PC-3 (cell line): Measurements from ENCODE around the gene AP1S1. TPM values are rescaled to one million over a fixed set of nuclear protein-coding genes. Genes with fewer than 3 reads are reported as not detected.

Experiments used
- ATAC-seq: fragments of 200-7000 bp; cut with Tn5 transposase; 2 replicates; pipeline ENCODE4 v1.9.1; 2020; ENCODE audit warnings: mild to moderate bottlenecking, moderate library complexity
- BruUV-seq: library from RNA; stranded (reverse); fragments of 400-500 nt; replicated peaks from 2 replicates; lab custom pipeline; 2021; lab: Mats Ljungman, UMichigan
- CTCF ChIA-PET: fragments of 300-600 bp; sonication (Branson Sonifier 250); formaldehyde crosslinking; loops from one replicate; lab custom pipeline; 2022; ENCODE audit warnings: antibody characterized with exemption; lab: Charles Lee
- POLR2A ChIA-PET: fragments of 300-600 bp; sonication (Branson Sonifier 250); formaldehyde crosslinking; loops from one replicate; lab custom pipeline; 2022; ENCODE audit warnings: antibody characterized with exemption; ENCODE audit not compliant: unreplicated experiment; lab: Charles Lee
- DNase-seq: peaks from one replicate; pipeline ENCODE4 v3.0.0-alpha.2; 2015
- H2AFZ ChIP-seq: fragments of 300-600 bp; sonication (generic); 2 replicates; pipeline ENCODE4 v1.6.0; 2016; ENCODE audit warnings: antibody characterized with exemption, low read length
- H3F3A ChIP-seq: fragments of 300-600 bp; sonication (generic); one replicate; pipeline ENCODE4 v1.6.0; 2017; ENCODE audit warnings: antibody characterized with exemption, low read length, control low read depth, mild to moderate bottlenecking; ENCODE audit not compliant: unreplicated experiment
- H3K27ac ChIP-seq: fragments of 300-600 bp; sonication (generic); 2 replicates; pipeline ENCODE4 v1.5.1; 2016; ENCODE audit warnings: mild to moderate bottlenecking, low read length
- H3K27me3 ChIP-seq: fragments of 300-600 bp; sonication (generic); 2 replicates; pipeline ENCODE4 v1.6.1; 2016; ENCODE audit warnings: low read length, mixed read lengths
- H3K36me3 ChIP-seq: fragments of 300-600 bp; sonication (generic); 2 replicates; pipeline ENCODE4 v1.6.1; 2016; ENCODE audit warnings: low read depth, mixed run types, low read length, mixed read lengths
- H3K4me1 ChIP-seq: fragments of 300-600 bp; sonication (generic); 2 replicates; pipeline ENCODE4 v1.5.1; 2016; ENCODE audit warnings: low read length; ENCODE audit not compliant: insufficient read depth
- H3K4me2 ChIP-seq: fragments of 300-600 bp; sonication (generic); 2 replicates; pipeline ENCODE4 v1.6.0; 2016; ENCODE audit warnings: low read length
- H3K4me3 ChIP-seq: fragments of 300-600 bp; sonication (generic); 2 replicates; pipeline ENCODE4 v1.5.1; 2016; ENCODE audit warnings: mild to moderate bottlenecking, low read length, mixed read lengths
- H3K79me2 ChIP-seq: fragments of 300-600 bp; sonication (generic); 2 replicates; pipeline ENCODE4 v1.6.1; 2017; ENCODE audit warnings: low read length, mixed read lengths
- H3K9ac ChIP-seq: fragments of 300-600 bp; sonication (generic); 2 replicates; pipeline ENCODE4 v1.6.0; 2016; ENCODE audit warnings: mild to moderate bottlenecking, low read length
- H3K9me2 ChIP-seq: fragments of 300-600 bp; sonication (generic); replicated peaks from 2 replicates; pipeline ENCODE4 v1.6.1; 2016; ENCODE audit warnings: mixed run types, low read length, mixed read lengths
- H3K9me3 ChIP-seq: fragments of 300-600 bp; sonication (generic); 2 replicates; pipeline ENCODE4 v1.6.1; 2016; ENCODE audit warnings: low read length, mixed read lengths
- H4K20me1 ChIP-seq: fragments of 300-600 bp; sonication (generic); 2 replicates; pipeline ENCODE4 v1.6.1; 2016; ENCODE audit warnings: low read length, mixed read lengths
- CTCF ChIP-seq: fragments of 300-600 bp; sonication (generic); conservative IDR thresholded peaks from 2 replicates; pipeline ENCODE4 v1.5.1; 2017; ENCODE audit warnings: antibody characterized with exemption, low read depth, mild to moderate bottlenecking, low read length
- EZH2 ChIP-seq: fragments of 300-600 bp; sonication (generic); IDR thresholded peaks from one replicate; pipeline ENCODE4 v1.6.1; 2017; ENCODE audit warnings: antibody characterized with exemption, mild to moderate bottlenecking, low read length; ENCODE audit not compliant: unreplicated experiment
- EZH2phosphoT487 ChIP-seq: fragments of 300-600 bp; sonication (generic); IDR thresholded peaks from 2 replicates; pipeline ENCODE4 v1.6.1; 2018; ENCODE audit warnings: mild to moderate bottlenecking, antibody characterized with exemption, low read length, borderline replicate concordance
- intact Hi-C: fragments of 100-400 bp; cut with micrococcal nuclease; formaldehyde crosslinking; loops from 2 replicates; pipeline ENCODE4 v1.9.0; 2023
- microRNA-seq: library from miRNA; unstranded; fragments of <30 nt; microRNA quantifications from one replicate; pipeline ENCODE4 v1.1.0, GENCODE V29; 2020; ENCODE audit not compliant: unreplicated experiment
- total RNA-seq: library from RNA; depleted of rRNA; stranded (reverse); fragments of >200 nt; gene quantifications from 2 replicates; pipeline ENCODE4 v1.2.3, GENCODE V29; 2014; rRNA removed

The AP1S1 gene
- total RNA-seq, 1 experiment from 2014 or later = 190 TPM

GRCh38 chr7:101210143-101210542, 55.9 kb downstream of the AP1S1 start:
- ATAC-seq = no peak
- TF ChIP-seq CTCF (no peak), EZH2 (no peak), EZH2phosphoT487 (no peak)
- no peak overlapping the region for H2AFZ ChIP-seq
- no peaks in the 10 kb centered on the region for H3K9me2 ChIP-seq
- BruUV-seq = no TSS peak
- H3K36me3 ChIP-seq = no peaks in the 10 kb centered on the region; the same call in 1 of the 2 replicates
- H3K27ac ChIP-seq = no peak overlapping the region
- no peak for DNase-seq
- no peaks in the 10 kb centered on the region for H4K20me1 ChIP-seq
- H3K4me3 ChIP-seq = no peak overlapping the region
- no peak overlapping the region for H3K4me2 ChIP-seq
- POLR2A ChIA-PET = no interaction called here
- no peaks in the 10 kb centered on the region for H3K79me2 ChIP-seq
- no peaks in the 10 kb centered on the region for H3K27me3 ChIP-seq
- intact Hi-C loops = no loop called here
- no peaks in the 10 kb centered on the region for H3K9me3 ChIP-seq
- no peaks in the 10 kb centered on the region for H3K4me1 ChIP-seq
- H3K9ac ChIP-seq = no peak overlapping the region
- CTCF ChIA-PET = no interaction called here
- H3F3A ChIP-seq = no peaks in the 10 kb centered on the region

Small RNAs within 50 kb of the gene (microRNA-seq; reads per million reads assigned to microRNA genes)
- gene MIR4653 = not detected

Other genes with a start within 250 kb of the AP1S1 start
- 0.11 and 0.46 TPM in 2 replicates for gene MUC3A, start 204.9 kb upstream of the AP1S1 start, total RNA-seq
- 0.18 and 0.69 TPM in 2 replicates for gene MUC12, start 184.9 kb upstream of the AP1S1 start, total RNA-seq
- gene MUC17, start 134.4 kb upstream of the AP1S1 start, total RNA-seq = not detected in 2 replicates
- gene TRIM56, start 69.0 kb upstream of the AP1S1 start, total RNA-seq = 10.6 and 14.8 TPM in 2 replicates
- 46.1 and 52.5 TPM in 2 replicates for gene SERPINE1, start 27.4 kb upstream of the AP1S1 start, total RNA-seq
- 1.6 and 2.5 TPM in 2 replicates for gene VGF, start 11.1 kb downstream of the AP1S1 start, total RNA-seq
- 0.26 TPM in 1 of 2 replicates, not detected in the other for gene NAT16, start 25.8 kb downstream of the AP1S1 start, total RNA-seq
- not detected in 2 replicates for gene MOGAT3, start 46.6 kb downstream of the AP1S1 start, total RNA-seq
- gene PLOD3, start 63.1 kb downstream of the AP1S1 start, total RNA-seq = 60.8 and 66.6 TPM in 2 replicates
- gene ZNHIT1, start 63.7 kb downstream of the AP1S1 start, total RNA-seq = 161 and 188 TPM in 2 replicates
- 6.7 and 9.9 TPM in 2 replicates for gene CLDN15, start 83.3 kb downstream of the AP1S1 start, total RNA-seq
- gene FIS1, start 90.6 kb downstream of the AP1S1 start, total RNA-seq = 146 and 199 TPM in 2 replicates
- 27.1 and 32.8 TPM in 2 replicates for gene IFT22, start 167.3 kb downstream of the AP1S1 start, total RNA-seq
- not detected in 2 replicates for gene COL26A1, start 208.4 kb downstream of the AP1S1 start, total RNA-seq